GM18868 (cell line): ENCODE data around the gene C14orf119.

ENCODE experiments used
- ATAC-seq: cut with Tn5 transposase; IDR thresholded peaks from one replicate; pipeline ENCODE4 v1.9.1; 2021; ENCODE audit warnings: mild to moderate bottlenecking, moderate library complexity; ENCODE audit not compliant: unreplicated experiment

C14orf119 gene

GRCh38 chr14:23060536-23061260 is 34.6 kb upstream of the C14orf119 start:
- no peak for ATAC-seq

GRCh38 chr14:23062002-23062401 is 33.3 kb upstream of the C14orf119 start:
- ATAC-seq: no peak

GRCh38 chr14:23063601-23064000 is 31.7 kb upstream of the C14orf119 start:
- no peak for ATAC-seq

GRCh38 chr14:23066368-23066767 is 28.9 kb upstream of the C14orf119 start:
- ATAC-seq: no peak

- ATAC-seq: no peak
Measured at GRCh38 chr14:23066855-23067744, 28.2 kb upstream of the C14orf119 start.

- no peak for ATAC-seq
Measured at GRCh38 chr14:23067847-23068788, 27.2 kb upstream of the C14orf119 start.

- peak; percentile 79 for ATAC-seq
Measured at GRCh38 chr14:23068789-23069412, 26.4 kb upstream of the C14orf119 start.

- ATAC-seq: no peak
Measured at GRCh38 chr14:23069413-23069806, 25.9 kb upstream of the C14orf119 start.

- ATAC-seq: no peak
Measured at GRCh38 chr14:23070262-23071129, 24.8 kb upstream of the C14orf119 start.

GRCh38 chr14:23071244-23071920 is 23.9 kb upstream of the C14orf119 start:
- peak; percentile 91 for ATAC-seq

- no peak for ATAC-seq
Measured at GRCh38 chr14:23071921-23072539, 23.3 kb upstream of the C14orf119 start.

- no peak for ATAC-seq
Measured at GRCh38 chr14:23074906-23075305, 20.4 kb upstream of the C14orf119 start.

GRCh38 chr14:23076785-23077408 is 18.4 kb upstream of the C14orf119 start:
- ATAC-seq: no peak

GRCh38 chr14:23077962-23078361 is 17.3 kb upstream of the C14orf119 start:
- ATAC-seq: no peak

GRCh38 chr14:23078692-23079116 is 16.6 kb upstream of the C14orf119 start:
- ATAC-seq: no peak

- ATAC-seq: no peak
Measured at GRCh38 chr14:23079716-23080115, 15.6 kb upstream of the C14orf119 start.

- no peak for ATAC-seq
Measured at GRCh38 chr14:23080474-23080873, 14.8 kb upstream of the C14orf119 start.

GRCh38 chr14:23085458-23085857 is 9.8 kb upstream of the C14orf119 start:
- no peak for ATAC-seq
